GM19238 (cell line): Measurements from ENCODE around the gene HDHD3.
"Not testable (repeated sequence)": the region's sequence is repeated elsewhere in the genome, so short reads cannot be mapped to it uniquely, and the experiment has no call there.

Source experiments
- DNase-seq: peaks from one replicate; pipeline ENCODE4 v3.0.0; 2011; ENCODE audit warnings: low spot score; ENCODE audit not compliant: insufficient read length

HDHD3 gene

GRCh38 chr9:113390192-113390960 lies 13.6 kb upstream of the HDHD3 start:
- no peak for DNase-seq

GRCh38 chr9:113389451-113389850 lies 12.7 kb upstream of the HDHD3 start:
- no peak for DNase-seq

- DNase-seq: no peak
Observed at GRCh38 chr9:113388833-113389232, 12.0 kb upstream of the HDHD3 start.

- no peak for DNase-seq
Observed at GRCh38 chr9:113387560-113388230, 10.9 kb upstream of the HDHD3 start.

GRCh38 chr9:113386571-113387393 lies 10.0 kb upstream of the HDHD3 start:
- DNase-seq: no peak

- DNase-seq: no peak
Observed at GRCh38 chr9:113381909-113382411, 5.2 kb upstream of the HDHD3 start.

GRCh38 chr9:113381441-113381840 lies 4.7 kb upstream of the HDHD3 start:
- not testable (repeated sequence) for DNase-seq

- peak; percentile 49 for DNase-seq
Observed at GRCh38 chr9:113380869-113381378, 4.1 kb upstream of the HDHD3 start.

GRCh38 chr9:113379829-113380210 lies 3.0 kb upstream of the HDHD3 start:
- not testable (repeated sequence) for DNase-seq

GRCh38 chr9:113379094-113379828 lies 2.5 kb upstream of the HDHD3 start:
- DNase-seq: not testable (repeated sequence)

- no peak for DNase-seq
Observed at GRCh38 chr9:113375057-113376023, 1.4 kb downstream of the HDHD3 start.

- DNase-seq: no peak
Observed at GRCh38 chr9:113373676-113374392, 3.0 kb downstream of the HDHD3 start.

GRCh38 chr9:113373256-113373655 lies 3.5 kb downstream of the HDHD3 start:
- no peak for DNase-seq

GRCh38 chr9:113372059-113372458 lies 4.7 kb downstream of the HDHD3 start:
- no peak for DNase-seq

GRCh38 chr9:113370806-113371325 lies 5.9 kb downstream of the HDHD3 start:
- DNase-seq: no peak

GRCh38 chr9:113369855-113370140 lies 7.0 kb downstream of the HDHD3 start:
- DNase-seq: no peak

GRCh38 chr9:113368982-113369854 lies 7.6 kb downstream of the HDHD3 start:
- DNase-seq: no peak

- DNase-seq: no peak
Observed at GRCh38 chr9:113368348-113368981, 8.3 kb downstream of the HDHD3 start.
